HCT116 (cell line): Measurements from ENCODE around the gene IL23A. TPM values are rescaled to one million over a fixed set of nuclear protein-coding genes. Genes with fewer than 3 reads are reported as not detected.

Experiments
- ATAC-seq: fragments of 200-7000 bp; cut with Tn5 transposase; 2 replicates; pipeline ENCODE4 v1.9.1; 2020; ENCODE audit warnings: mild to moderate bottlenecking, moderate library complexity
- BruUV-seq: library from RNA; stranded (reverse); fragments of 400-500 nt; replicated peaks from 2 replicates; lab custom pipeline; 2021; lab: Mats Ljungman, UMichigan
- CTCF ChIA-PET: fragments of 300-600 bp; sonication (Branson Sonifier 250); formaldehyde crosslinking; loops from one replicate; lab custom pipeline; 2021; ENCODE audit warnings: antibody characterized with exemption; lab: Charles Lee
- POLR2A ChIA-PET: fragments of 300-600, 350-600 bp; sonication (Branson Sonifier 250); formaldehyde crosslinking; loops from one replicate; lab custom pipeline; 2021; ENCODE audit warnings: antibody characterized with exemption; lab: Charles Lee
- RAD21 ChIA-PET, 2 experiments: fragments of 300-600 bp; sonication (Branson Sonifier 250); formaldehyde crosslinking; loops; one replicate each; lab custom pipeline; 2023; ENCODE audit warnings: low total read pairs in 2 of 2; ENCODE audit not compliant: uncharacterized antibody in 2 of 2, unreplicated experiment in 2 of 2, low non-redundant PET in 1 of 2; lab: Charles Lee
- DNase-seq: peaks from one replicate; pipeline ENCODE4 v3.0.0-alpha.2; 2010; ENCODE audit warnings: low read depth, low spot score
- H2AFZ ChIP-seq: fragments of 200-600 bp; shearing (Covaris generic), sonication (generic); 2 replicates; pipeline ENCODE4 v1.6.1; 2017; ENCODE audit warnings: low read depth, mixed run types, mixed read lengths, antibody characterized with exemption, low read length; ENCODE audit not compliant: poor library complexity, severe bottlenecking
- H3K27ac ChIP-seq: 2 replicates; pipeline ENCODE4 v1.5.1; 2012; ENCODE audit warnings: low read depth, low read length
- H3K27me3 ChIP-seq: fragments of 200-600 bp; sonication (generic); 2 replicates; pipeline ENCODE4 v1.6.1; 2016; ENCODE audit warnings: mixed run types, low read length, mixed read lengths; ENCODE audit not compliant: insufficient read depth
- H3K36me3 ChIP-seq, 2 experiments: fragments of 200-500 bp in 1 of 2; fragments of 200-600 bp in 1 of 2; sonication (Bioruptor generic) in 1 of 2; sonication (generic) in 1 of 2; 2 replicates each; pipeline versions ENCODE4 v1.5.1 to v1.6.1; 2014 to 2016; ENCODE audit warnings: low read length in 2 of 2, inconsistent platforms in 1 of 2, mixed read lengths in 1 of 2, mixed run types in 1 of 2; ENCODE audit not compliant: insufficient read depth in 2 of 2, control insufficient read depth in 1 of 2
- H3K4me1 ChIP-seq, 2 experiments: fragments of 200-600 bp in 1 of 2; sonication (generic) in 1 of 2; 2 replicates each; pipeline versions ENCODE4 v1.5.1 to v1.6.1; 2012 to 2017; ENCODE audit warnings: low read length in 2 of 2, inconsistent platforms in 1 of 2, mild to moderate bottlenecking in 1 of 2, mixed read lengths in 1 of 2, mixed run types in 1 of 2, moderate library complexity in 1 of 2; ENCODE audit not compliant: insufficient read depth in 2 of 2, control insufficient read depth in 1 of 2
- H3K4me2 ChIP-seq: fragments of 200-600 bp; sonication (generic); 2 replicates; pipeline ENCODE4 v1.6.1; 2017; ENCODE audit warnings: mixed run types, low read length, mixed read lengths
- H3K4me3 ChIP-seq, 2 experiments: fragments of 200-600 bp in 1 of 2; sonication (generic) in 1 of 2; replicated peaks in 1 of 2; 2 replicates each; pipeline ENCODE4 v1.5.1; 2011 to 2016; ENCODE audit warnings: low read length in 2 of 2, control low read depth in 1 of 2, low read depth in 1 of 2, mild to moderate bottlenecking in 1 of 2, mixed read lengths in 1 of 2, mixed run types in 1 of 2
- H3K79me2 ChIP-seq: fragments of 200-600 bp; sonication (generic); 2 replicates; pipeline ENCODE4 v1.6.1; 2017; ENCODE audit warnings: mild to moderate bottlenecking, mixed run types, low read length, moderate library complexity, mixed read lengths; ENCODE audit not compliant: insufficient read depth
- H3K9ac ChIP-seq: fragments of 200-600 bp; sonication (generic); 2 replicates; pipeline ENCODE4 v1.6.1; 2016; ENCODE audit warnings: low read length, mixed read lengths
- H3K9me2 ChIP-seq: fragments of 200-600 bp; sonication (generic), shearing (Covaris generic); 2 replicates; pipeline ENCODE4 v1.6.1; 2017; ENCODE audit warnings: mixed run types, mild to moderate bottlenecking, moderate library complexity; ENCODE audit not compliant: insufficient read depth
- H3K9me3 ChIP-seq, 2 experiments: fragments of 200-500 bp in 1 of 2; fragments of 200-600 bp in 1 of 2; sonication (Bioruptor generic) in 1 of 2; sonication (generic) in 1 of 2; 2 replicates each; pipeline ENCODE4 v1.6.1; 2014 to 2017; ENCODE audit warnings: low read length in 2 of 2, mixed read lengths in 2 of 2, inconsistent platforms in 1 of 2, low read depth in 1 of 2, mild to moderate bottlenecking in 1 of 2, mixed run types in 1 of 2, moderate library complexity in 1 of 2; ENCODE audit not compliant: control insufficient read depth in 1 of 2, insufficient read depth in 1 of 2
- H4K20me1 ChIP-seq: fragments of 200-600 bp; sonication (generic), shearing (Covaris generic); 2 replicates; pipeline ENCODE4 v1.6.1; 2017; ENCODE audit warnings: mixed run types, mild to moderate bottlenecking, moderate library complexity; ENCODE audit not compliant: insufficient read depth
- CBX3 ChIP-seq: IDR thresholded peaks from 2 replicates; pipeline ENCODE4 v1.6.1; 2012; ENCODE audit warnings: low read depth
- EZH2 ChIP-seq: fragments of 200-600 bp; sonication (generic); IDR thresholded peaks from 2 replicates; pipeline ENCODE4 v1.6.1; 2017; ENCODE audit warnings: antibody characterized with exemption, mixed run types
- EZH2phosphoT487 ChIP-seq: fragments of 200-600 bp; IDR thresholded peaks from 2 replicates; pipeline ENCODE4 v1.6.1; 2018; ENCODE audit warnings: antibody characterized with exemption, borderline replicate concordance
- FOSL1 ChIP-seq: IDR thresholded peaks from 2 replicates; pipeline ENCODE4 v1.6.1; 2012; ENCODE audit warnings: low read depth
- JUND ChIP-seq: IDR thresholded peaks from 2 replicates; pipeline ENCODE4 v1.6.1; 2012
- MAX ChIP-seq: IDR thresholded peaks from 2 replicates; pipeline ENCODE4 v1.6.1; 2012
- POLR2A ChIP-seq: IDR thresholded peaks from 2 replicates; pipeline ENCODE4 v1.7.0; 2011; ENCODE audit warnings: borderline replicate concordance; ENCODE audit not compliant: insufficient read depth, insufficient read length; ENCODE audit errors: extremely low read depth
- RAD21 ChIP-seq: IDR thresholded peaks from 2 replicates; pipeline ENCODE4 v1.6.1; 2012; ENCODE audit warnings: low read depth, mild to moderate bottlenecking
- SIN3A ChIP-seq: IDR thresholded peaks from 2 replicates; pipeline ENCODE4 v1.6.1; 2012; ENCODE audit warnings: low read depth
- SRF ChIP-seq: IDR thresholded peaks from 2 replicates; pipeline ENCODE4 v1.6.1; 2012; ENCODE audit warnings: low read depth
- TCF7L2 ChIP-seq: IDR thresholded peaks from 2 replicates; pipeline ENCODE4 v1.7.0; 2011; ENCODE audit warnings: borderline replicate concordance, inconsistent platforms; ENCODE audit not compliant: insufficient read depth, insufficient read length; ENCODE audit errors: extremely low read depth
- YY1 ChIP-seq: IDR thresholded peaks from 2 replicates; pipeline ENCODE4 v1.6.1; 2011; ENCODE audit warnings: low read length, low read depth, moderate library complexity, mild to moderate bottlenecking; ENCODE audit not compliant: insufficient replicate concordance; ENCODE audit errors: extremely low read depth
- intact Hi-C: fragments of 100-400 bp; cut with micrococcal nuclease; formaldehyde crosslinking; loops from 2 replicates; pipeline ENCODE4 v1.10.0; 2022
- total RNA-seq: library from RNA; stranded (reverse); gene quantifications from one replicate; pipeline ENCODE4 v1.2.1, GENCODE V29; 2021; ENCODE audit not compliant: unreplicated experiment
- TF ChIP-seq, protein P1 (sequence below), 3 experiments: fragments of 200-600 bp in 1 of 3; sonication (generic) in 1 of 3; IDR thresholded peaks in 2 of 3; conservative IDR thresholded peaks in 1 of 3; 2 replicates each; pipeline ENCODE4 v1.5.1; 2012 to 2017; ENCODE audit warnings: low read depth in 2 of 3, low read length in 2 of 3, antibody characterized with exemption in 1 of 3, borderline replicate concordance in 1 of 3, control low read depth in 1 of 3, mild to moderate bottlenecking in 1 of 3, mixed read lengths in 1 of 3, mixed run types in 1 of 3, moderate library complexity in 1 of 3; ENCODE audit not compliant: insufficient read depth in 1 of 3
- TF ChIP-seq, protein P2 (sequence below): IDR thresholded peaks from 2 replicates; pipeline ENCODE4 v1.6.1; 2011; ENCODE audit warnings: mild to moderate bottlenecking, low read length, moderate library complexity; ENCODE audit not compliant: insufficient replicate concordance; ENCODE audit errors: extremely low read depth

The IL23A gene
- total RNA-seq, 1 experiment from 2014 or later = 0.59 TPM

DNA sequence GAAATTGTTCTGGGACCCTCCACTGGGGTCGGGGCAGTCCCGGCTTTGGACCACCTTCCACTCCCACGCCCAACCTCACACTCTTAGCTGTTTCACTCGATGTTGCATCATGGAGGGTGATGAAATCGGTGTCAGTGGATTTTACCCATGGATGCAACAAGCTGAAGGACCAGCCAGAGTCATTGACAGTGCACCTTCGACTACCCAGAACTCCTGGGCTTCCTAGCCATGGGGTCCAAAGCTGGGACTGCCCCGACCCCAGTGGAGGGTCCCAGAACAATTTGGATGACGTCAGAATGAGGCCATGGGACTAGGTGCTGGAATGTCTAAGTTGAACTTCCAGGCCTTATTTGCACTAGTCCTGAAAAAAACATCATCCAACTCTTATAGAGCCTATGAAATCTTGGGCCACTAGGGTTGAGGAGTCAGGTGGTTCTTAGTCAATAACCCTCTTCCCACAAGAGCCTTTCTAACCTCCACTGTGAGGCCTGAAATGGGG is 882 bp upstream of the IL23A start:
- TF ChIP-seq JUND (no peak), RAD21 (no peak), FOSL1 (no peak), CBX3 (no peak), SRF (no peak), EZH2phosphoT487 (no peak), MAX (no peak), SIN3A (no peak), YY1 (no peak), EZH2 (no peak), POLR2A (no peak), TCF7L2 (no peak)
- TF ChIP-seq, protein P1, sequence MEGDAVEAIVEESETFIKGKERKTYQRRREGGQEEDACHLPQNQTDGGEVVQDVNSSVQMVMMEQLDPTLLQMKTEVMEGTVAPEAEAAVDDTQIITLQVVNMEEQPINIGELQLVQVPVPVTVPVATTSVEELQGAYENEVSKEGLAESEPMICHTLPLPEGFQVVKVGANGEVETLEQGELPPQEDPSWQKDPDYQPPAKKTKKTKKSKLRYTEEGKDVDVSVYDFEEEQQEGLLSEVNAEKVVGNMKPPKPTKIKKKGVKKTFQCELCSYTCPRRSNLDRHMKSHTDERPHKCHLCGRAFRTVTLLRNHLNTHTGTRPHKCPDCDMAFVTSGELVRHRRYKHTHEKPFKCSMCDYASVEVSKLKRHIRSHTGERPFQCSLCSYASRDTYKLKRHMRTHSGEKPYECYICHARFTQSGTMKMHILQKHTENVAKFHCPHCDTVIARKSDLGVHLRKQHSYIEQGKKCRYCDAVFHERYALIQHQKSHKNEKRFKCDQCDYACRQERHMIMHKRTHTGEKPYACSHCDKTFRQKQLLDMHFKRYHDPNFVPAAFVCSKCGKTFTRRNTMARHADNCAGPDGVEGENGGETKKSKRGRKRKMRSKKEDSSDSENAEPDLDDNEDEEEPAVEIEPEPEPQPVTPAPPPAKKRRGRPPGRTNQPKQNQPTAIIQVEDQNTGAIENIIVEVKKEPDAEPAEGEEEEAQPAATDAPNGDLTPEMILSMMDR (IDR thresholded peaks at IDR 0.05 in 2 of 3, conservative IDR thresholded peaks at IDR 0.05 in 1 of 3; ENCODE audit: borderline replicate concordance in 1 of 3, insufficient read depth in 1 of 3, low read depth in 2 of 3, low read length in 2 of 3) = no peak
- TF ChIP-seq, protein P2, sequence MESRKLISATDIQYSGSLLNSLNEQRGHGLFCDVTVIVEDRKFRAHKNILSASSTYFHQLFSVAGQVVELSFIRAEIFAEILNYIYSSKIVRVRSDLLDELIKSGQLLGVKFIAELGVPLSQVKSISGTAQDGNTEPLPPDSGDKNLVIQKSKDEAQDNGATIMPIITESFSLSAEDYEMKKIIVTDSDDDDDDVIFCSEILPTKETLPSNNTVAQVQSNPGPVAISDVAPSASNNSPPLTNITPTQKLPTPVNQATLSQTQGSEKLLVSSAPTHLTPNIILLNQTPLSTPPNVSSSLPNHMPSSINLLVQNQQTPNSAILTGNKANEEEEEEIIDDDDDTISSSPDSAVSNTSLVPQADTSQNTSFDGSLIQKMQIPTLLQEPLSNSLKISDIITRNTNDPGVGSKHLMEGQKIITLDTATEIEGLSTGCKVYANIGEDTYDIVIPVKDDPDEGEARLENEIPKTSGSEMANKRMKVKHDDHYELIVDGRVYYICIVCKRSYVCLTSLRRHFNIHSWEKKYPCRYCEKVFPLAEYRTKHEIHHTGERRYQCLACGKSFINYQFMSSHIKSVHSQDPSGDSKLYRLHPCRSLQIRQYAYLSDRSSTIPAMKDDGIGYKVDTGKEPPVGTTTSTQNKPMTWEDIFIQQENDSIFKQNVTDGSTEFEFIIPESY = no peak
- TF ChIP-seq, all 23 proteins: peak for 0
- intact Hi-C loops = loop anchor here (1.0 kb wide), 1 partner anchor 13 kb away; no protein-coding TSS in a partner anchor
- Histone ChIP-seq H3K36me3 (no peaks in the 10 kb centered on the region), H3K27ac (no peak overlapping the region), H2AFZ (no peak overlapping the region), H3K4me2 (no peak overlapping the region), H3K4me3 (no peak overlapping the region), H3K9ac (no peak overlapping the region), H3K9me3 (no peaks in the 10 kb centered on the region), H3K27me3 (no peaks in the 10 kb centered on the region), H3K4me1 (peaks cover 2 to 12% of the 10 kb centered on the region in 2 experiments), H3K79me2 (peaks cover 3% of the 10 kb centered on the region; the same call in 1 of the 2 replicates), H4K20me1 (no peaks in the 10 kb centered on the region), H3K9me2 (no peaks in the 10 kb centered on the region)
- DNase-seq (no peak), ATAC-seq (no peak)
- ChIA-PET RAD21 (no interaction called here), CTCF (interaction anchor here (0.9 kb wide), 1 partner anchor 22 kb away, joined by 3 read pairs; the partner anchor contains the start of gene CNPY2), POLR2A (no interaction called here)
- BruUV-seq = no TSS peak
